Fibroblast of lung (primary cell): ENCODE measurements around the gene GGCX.

Experiments
- EZH2 ChIP-seq: IDR thresholded peaks from 2 replicates; pipeline ENCODE4 v1.5.1; 2012; ENCODE audit warnings: low read length, control low read depth, mild to moderate bottlenecking; ENCODE audit errors: missing control alignments
- TF ChIP-seq, protein P1 (sequence below), 2 donors: IDR thresholded peaks in 1 of 2; conservative IDR thresholded peaks in 1 of 2; 1 replicate in 1 of 2; 2 replicates in 1 of 2; pipeline ENCODE4 v1.5.1; 2011 to 2012; ENCODE audit warnings: low read length in 2 of 2, control low read depth in 1 of 2, inconsistent platforms in 1 of 2, low read depth in 1 of 2, mild to moderate bottlenecking in 1 of 2

DNA sequence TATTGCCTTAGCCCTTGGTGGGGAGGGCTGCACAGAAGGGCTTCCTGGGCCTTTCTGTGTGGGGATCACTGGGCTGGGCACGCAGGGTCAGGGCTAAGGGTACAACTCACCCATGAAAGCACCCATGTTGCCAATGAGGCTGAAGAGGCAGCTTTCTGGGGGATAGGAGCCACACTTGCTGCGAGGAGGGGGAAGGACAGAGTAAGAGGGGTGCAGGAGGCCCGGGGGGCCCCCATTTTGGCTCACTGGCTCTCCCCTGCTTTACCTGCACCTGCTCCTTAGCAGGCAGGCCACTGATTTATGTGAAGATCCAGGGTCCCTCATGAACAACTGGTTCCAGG is 38.9 kb upstream of the GGCX start:
- TF ChIP-seq, protein P1, sequence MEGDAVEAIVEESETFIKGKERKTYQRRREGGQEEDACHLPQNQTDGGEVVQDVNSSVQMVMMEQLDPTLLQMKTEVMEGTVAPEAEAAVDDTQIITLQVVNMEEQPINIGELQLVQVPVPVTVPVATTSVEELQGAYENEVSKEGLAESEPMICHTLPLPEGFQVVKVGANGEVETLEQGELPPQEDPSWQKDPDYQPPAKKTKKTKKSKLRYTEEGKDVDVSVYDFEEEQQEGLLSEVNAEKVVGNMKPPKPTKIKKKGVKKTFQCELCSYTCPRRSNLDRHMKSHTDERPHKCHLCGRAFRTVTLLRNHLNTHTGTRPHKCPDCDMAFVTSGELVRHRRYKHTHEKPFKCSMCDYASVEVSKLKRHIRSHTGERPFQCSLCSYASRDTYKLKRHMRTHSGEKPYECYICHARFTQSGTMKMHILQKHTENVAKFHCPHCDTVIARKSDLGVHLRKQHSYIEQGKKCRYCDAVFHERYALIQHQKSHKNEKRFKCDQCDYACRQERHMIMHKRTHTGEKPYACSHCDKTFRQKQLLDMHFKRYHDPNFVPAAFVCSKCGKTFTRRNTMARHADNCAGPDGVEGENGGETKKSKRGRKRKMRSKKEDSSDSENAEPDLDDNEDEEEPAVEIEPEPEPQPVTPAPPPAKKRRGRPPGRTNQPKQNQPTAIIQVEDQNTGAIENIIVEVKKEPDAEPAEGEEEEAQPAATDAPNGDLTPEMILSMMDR (conservative IDR thresholded peaks at IDR 0.05 in 1 of 2, IDR thresholded peaks at IDR 0.05 in 1 of 2; ENCODE audit: low read depth in 1 of 2, low read length in 2 of 2), result no peak
- no peak for TF ChIP-seq EZH2
